Activated CD8-positive, alpha-beta memory T cell treated with anti-CD3 and anti-CD28 coated beads for 24 hours (primary cell): Measurements from ENCODE around the gene SCOC.
"Not testable (repeated sequence)": the region's sequence is repeated elsewhere in the genome, so short reads cannot be mapped to it uniquely, and the experiment has no call there.

Source experiments
- DNase-seq: peaks from one replicate; pipeline ENCODE4 v3.0.0-alpha.2; 2020

SCOC gene

DNA sequence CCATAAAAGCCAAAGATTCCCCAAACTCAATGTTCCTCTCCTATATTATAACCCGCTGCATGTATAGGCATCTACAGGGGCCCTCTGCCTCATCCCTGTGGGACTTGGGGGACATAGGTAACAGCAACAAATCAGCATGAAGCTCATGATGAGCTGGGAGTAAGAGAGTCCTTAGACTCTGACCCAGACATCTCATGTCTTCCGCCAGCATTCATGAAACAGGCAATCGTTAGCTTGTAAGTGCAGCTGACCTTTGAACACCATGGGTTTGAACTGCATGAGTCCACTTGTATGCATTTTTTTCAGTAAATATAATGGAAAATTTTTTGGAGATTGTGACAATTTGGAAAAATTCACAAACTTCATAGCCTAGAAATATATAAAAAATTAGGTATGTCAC is 10.4 kb upstream of the SCOC start:
- DNase-seq: no peak

DNA sequence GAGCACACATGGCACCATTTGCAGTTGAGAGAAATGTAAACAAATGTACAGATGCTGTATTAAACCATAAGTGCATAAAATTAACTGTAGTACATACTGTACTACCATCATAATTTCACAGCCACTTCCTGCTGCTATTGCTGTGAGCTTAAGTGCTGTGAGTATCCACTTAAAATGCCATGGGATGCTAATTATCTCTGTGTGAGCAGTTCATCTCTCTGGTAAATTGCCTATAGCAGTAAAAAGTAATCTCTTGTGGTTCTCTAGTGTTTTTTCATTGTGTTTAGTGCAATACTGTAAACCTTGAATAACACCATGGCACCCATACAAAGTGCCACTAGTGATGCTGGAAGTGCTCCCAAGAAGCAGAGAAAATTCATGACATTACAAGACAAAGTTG is 9.9 kb upstream of the SCOC start:
- no peak for DNase-seq

DNA sequence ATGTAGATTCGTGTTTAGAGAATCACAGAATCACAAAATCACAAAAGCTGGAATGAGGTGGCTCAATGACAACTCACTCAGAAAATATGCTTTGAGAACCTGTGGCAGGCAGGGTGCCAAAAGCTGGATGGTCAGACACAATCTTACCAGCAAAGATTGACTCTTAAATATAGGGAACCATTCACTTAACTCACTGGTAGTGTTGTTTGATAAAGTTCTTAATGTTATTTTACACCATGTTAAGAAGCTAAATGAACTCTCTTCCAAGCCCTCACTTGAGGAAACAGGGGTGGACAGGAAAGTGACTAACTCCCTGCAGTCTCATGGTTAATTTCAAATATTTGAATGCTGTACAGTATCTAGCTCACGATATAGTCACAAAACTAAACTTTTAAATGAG is 5.7 kb upstream of the SCOC start:
- DNase-seq: no peak

DNA sequence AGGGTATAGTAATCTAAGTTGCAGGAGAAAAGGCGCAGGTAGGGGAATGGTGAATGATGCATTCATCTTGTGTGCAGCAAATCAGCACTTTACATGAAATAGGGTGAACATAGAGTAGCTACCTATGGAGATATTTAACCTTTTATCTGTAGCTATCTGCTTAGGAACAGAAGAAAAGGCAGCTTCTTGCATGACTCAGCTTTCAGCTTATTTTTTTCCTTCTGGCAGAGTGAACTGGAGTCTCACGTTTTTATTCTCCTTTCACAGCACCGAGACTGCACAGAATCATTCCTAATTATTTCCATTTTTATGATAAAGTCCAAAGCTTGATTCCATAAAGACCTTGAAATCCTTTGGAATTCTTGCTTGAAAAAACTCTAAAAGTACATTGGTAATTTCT is 4.8 kb upstream of the SCOC start:
- no peak for DNase-seq

DNA sequence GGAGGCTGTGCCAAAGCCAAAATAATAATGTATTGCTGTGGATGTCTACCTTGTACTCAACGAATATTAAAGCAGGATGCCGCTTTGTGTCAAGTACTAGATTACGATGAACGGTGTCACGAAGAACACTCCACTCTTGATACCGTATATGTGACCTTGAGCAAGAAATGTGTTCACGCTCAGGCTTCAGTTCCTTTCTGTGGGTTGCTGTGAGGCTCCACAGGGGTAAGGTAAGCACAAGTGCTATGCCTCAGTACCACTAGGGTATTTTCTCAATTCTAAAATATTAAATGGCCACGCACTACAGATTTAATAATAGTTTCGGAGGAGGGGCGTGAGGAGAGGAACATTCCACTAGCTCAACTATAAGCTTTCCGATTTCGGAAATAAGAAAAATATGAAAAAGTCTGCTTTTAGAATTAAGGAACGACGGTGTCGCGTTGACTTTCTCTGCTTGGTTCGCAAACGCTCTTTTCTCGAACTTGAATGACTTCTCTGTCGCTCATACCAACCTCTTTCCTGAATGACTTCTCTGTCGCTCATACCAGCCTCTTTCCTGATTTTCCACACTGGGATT is 607 bp upstream of the SCOC start:
- no peak for DNase-seq

DNA sequence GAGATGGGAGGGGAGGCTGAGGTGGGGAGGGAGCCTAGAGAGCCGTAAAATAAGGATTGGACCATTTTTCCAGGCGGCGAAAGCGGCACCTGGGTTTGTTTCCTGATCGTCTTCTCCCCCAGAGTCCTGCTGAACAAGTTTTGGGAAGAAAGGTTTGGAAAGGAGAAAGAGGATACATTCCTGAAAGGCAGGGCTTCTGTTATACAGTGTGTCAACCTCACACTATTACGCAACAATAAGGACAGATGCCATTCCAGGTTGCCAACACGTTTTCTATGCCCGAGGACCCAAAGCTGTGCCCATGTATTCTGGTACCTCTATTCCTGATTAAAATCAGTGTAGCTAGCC is 658 bp downstream of the SCOC start:
- DNase-seq: no peak

DNA sequence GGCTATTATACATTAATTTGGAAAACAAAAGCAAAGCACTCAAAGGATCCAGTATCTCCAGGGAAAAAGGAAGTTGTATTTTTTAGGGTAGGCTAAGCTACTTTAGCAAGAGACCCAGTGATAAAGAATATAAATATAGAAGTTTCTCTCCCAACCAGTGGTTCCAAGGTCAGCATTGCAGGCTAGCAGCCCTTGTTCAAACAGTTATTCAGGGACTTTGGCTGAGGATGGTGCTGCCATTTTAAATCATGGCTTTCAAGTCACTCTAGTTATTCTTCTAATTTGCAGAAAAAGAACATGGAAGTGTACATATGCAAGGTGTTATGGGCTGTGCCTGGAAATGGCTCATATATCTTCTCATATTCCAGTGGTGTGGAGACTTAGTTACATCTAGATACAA is 9.3 kb downstream of the SCOC start:
- no peak for DNase-seq

DNA sequence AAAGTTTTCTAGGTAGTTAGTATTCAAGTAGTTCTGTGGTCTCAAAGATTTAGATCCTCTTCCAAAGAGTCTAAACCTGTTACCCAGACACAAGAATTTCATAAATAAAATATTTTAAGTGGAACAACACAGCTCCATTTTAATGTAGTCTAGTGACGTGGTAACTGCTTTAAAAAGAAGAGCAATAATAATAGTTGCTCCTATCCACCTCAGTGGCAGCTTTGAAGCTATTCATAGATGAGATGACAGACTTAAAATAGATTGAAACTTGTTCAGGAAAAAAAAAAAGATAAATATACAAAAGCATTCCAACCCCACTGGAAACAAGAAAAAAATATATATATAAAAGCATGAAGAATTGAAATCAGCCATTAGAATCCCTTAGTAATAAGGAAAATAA is 14.6 kb downstream of the SCOC start:
- no peak for DNase-seq

DNA sequence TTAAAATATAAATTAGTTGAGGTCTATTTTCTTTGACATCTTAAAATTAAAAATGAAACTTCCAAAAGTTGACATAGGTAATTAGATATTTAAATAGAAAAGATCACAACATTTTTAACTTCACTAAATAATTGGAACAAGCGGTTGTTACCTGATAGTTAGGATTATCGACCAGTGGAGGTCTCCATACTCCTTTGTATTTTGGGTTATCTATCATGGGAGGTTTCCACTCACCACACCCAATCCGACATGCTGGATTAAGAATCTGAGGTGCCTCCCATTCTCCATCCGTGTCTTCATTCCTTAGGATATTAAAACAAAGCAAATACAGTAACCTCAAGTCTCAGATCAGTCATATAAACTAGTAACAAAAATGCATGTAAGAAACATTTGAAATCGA is 22.2 kb downstream of the SCOC start:
- no peak for DNase-seq

DNA sequence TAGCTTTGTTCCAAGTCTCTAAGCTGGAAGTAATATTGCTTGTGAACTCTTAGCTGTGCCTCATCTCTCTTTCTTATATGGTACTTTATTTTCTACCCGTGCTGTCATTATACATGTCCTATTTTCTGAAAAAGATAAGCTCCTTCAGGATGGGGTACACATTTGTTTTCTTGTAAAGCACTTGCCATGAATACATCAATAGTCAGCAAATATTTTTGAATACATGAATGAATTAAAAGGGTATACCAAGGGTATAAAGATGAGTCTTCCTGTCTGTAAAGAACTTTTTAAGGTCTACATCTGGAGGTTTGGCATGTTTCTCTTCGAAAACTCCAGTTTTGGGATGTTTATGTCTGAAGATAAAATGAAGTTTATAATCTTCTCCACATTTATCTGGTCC is 26.7 kb downstream of the SCOC start:
- DNase-seq: no peak

DNA sequence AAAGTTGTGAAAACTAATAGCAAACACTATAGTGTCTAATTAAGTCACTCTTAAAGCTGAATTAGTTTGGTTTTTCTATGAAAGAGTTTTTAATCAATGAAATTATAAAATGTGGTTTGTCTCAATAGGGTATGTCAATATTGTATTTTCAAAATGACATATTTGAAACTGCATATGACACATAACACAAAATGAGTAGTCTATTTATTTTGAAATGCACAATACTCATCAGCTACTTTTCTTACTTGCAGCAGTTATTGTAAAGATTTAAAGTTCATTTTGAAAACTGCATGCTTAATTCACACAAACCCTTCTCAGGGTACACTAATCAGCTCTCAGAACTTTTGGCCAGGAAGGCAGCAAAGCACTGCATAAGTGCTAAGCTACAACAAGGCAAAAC is 32.8 kb downstream of the SCOC start:
- DNase-seq: no peak

DNA sequence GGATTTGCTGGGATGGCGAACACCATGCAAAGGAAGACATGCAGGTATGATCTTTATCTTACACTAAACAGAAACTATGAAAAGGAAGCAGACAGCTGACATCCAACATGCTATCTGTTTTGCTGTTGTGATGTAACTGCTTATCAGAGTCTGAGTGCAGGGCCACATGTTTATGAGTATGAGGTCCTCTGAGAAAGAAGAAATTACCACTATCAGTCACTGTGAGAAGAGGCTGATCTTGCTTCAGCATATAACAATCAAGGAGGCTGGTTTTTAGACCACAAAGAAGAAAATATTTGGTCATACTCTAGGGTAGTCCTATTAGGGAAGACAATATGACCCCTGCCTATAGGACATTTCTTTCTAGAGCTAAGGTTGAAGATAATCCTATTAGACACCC is 35.5 kb downstream of the SCOC start:
- no peak for DNase-seq

DNA sequence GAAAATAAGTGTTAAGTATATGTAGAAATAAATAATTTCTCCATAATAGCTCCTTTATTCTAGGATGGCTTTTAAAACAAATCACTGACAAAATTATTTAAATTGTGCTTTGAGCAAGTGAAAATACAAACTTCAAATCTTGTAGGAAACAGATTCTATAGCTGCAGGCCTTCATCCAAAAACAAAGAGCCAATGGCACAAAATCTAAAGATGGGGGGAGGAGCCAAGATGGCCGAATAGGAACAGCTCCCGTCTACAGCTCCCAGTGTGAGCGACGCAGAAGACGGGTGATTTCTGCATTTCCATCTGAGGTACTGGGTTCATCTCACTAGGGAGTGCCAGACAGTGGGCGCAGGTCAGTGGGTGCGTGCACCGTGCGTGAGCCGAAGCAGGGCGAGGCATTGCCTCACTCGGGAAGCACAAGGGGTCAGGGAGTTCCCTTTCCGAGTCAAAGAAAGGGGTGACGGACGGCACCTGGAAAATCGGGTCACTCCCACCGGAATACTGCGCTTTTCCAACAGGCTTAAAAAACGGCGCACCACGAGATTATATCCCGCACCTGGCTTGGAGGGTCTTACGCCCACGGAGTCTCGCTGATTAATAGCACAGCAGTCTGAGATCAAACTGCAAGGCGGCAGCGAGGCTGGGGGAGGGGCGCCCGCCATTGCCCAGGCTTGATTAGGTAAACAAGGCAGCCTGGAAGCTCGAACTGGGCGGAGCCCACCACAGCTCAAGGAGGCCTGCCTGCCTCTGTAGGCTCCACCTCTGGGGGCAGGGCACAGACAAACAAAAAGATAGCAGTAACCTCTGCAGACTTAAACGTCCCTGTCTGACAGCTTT is 39.9 kb downstream of the SCOC start:
- not testable (repeated sequence) for DNase-seq

DNA sequence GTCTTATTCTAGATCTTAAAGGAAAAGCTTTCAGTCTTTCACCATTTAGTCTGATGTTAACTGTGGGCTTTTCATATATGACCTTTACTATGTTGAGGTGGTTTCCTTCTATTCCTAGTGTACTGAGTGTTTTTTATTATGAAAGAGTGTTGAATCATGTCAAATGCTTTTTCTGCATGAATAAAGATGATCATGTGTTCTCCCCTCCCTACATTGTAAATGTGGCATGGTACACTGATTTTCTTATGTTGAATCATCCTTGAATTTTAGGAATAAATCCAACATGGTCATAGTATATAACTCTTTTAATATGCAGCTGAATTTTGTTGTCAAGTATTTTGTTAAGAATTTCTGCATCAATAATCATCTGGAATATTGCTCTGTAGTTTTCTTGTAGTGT is 49.7 kb downstream of the SCOC start:
- DNase-seq: no peak

DNA sequence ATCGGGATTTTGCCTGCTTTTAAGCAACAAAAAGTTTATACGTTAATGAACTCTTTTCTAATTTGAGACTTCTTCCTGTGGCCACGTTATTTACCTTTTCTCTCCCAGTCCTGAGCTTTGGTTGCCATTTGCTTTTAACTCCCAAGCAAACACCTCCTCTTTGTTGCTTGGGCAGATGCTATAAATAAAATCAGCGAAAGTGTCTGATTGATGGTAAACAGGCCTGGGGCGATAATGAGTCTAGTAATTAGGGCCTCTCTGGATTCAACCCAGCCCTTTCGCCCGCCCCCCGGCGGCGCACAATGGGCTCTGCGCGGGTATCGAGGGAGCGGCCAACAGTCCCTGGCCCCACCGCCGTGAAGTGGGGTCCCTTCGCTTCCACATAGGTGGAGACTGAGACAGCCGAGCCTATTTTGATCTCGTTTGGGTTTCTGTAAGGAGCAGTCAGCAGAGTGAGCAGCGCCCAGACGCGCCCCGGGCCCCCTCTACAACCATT is 53.2 kb downstream of the SCOC start:
- no peak for DNase-seq

DNA sequence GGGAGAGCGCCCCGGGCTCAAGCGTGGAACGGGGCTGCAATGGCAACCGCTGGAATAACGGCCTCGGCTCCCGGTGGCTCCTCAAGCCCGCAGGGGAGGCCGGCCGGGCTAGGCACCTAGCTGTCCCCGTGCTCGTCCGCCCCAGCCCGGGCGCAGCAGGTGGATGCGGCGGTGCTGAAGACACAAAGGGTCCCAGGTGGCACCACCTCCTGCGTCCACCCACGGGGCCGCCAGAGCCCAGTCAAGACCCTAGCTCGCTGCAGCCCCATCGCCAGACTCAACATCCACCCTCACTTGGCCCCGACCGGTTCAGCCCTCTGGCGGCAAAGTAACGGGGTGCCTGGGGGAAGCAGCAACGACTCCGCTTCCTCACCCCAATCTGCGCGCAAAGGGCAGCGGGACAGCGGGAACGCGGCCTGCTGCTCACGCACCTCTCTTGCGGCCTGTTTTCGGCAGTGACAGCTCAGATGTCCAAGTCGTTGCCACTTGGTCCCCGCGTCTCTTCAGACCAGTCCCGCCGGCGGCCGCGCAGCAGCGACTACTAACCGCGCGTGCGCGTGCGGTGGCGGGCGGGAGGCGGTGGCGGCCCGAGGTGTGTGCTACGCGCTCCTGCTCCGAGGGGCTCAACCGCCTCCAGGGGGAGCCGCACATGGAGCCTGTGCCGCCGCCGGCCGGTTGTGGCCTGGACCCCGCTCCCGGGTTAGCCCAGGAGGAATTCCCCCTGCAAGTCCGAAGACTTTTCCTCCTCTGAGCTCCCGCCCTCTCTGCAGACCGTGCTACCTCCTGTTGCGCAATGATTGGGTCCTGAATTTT is 53.9 kb downstream of the SCOC start, which contains the start of gene CLGN:
CLGN (minus strand) TSS at position 543 of the 813 bp plus-strand sequence. CDS start 14,570 bp downstream, outside the sequence.
- DNase-seq: peak; percentile 85

DNA sequence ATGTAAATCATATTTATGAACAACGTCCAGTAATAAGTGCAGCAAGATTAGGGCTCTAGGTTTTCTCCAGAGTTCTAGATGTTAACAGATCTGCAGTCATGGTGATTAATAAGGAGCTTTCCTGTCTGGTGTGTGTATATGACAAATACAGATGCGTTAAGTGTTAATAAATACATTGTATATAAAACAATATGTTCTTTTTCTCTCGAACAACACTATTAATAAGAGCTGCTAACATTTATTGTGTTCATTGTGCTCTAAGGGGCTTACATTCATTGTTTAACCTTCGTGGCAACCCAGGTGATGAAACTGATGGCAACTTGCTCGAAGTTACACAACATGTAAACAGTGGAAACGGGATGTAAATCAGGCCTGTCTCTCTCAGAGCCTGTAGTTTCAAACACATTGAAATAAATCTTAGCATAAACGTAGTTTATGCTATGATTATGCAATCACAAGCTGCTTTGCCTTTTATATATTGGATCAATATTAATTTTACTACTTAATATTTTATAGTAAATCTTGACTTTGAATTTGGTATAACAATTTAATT is 54.5 kb downstream of the SCOC start:
- no peak for DNase-seq
